ENCODE data around the gene FAT1.

GRCh38 chr4:186651181-186651603, 72.5 kb downstream of the FAT1 start:
- TF ChIP-seq POLR2A (IDR thresholded peaks at IDR 0.05; ENCODE audit: low read depth, low read length) (no peak), TAF1 (IDR thresholded peaks at IDR 0.05; ENCODE audit: borderline replicate concordance, low read depth, low read length) (no peak), POLR2AphosphoS5 (IDR thresholded peaks at IDR 0.05; ENCODE audit: low read depth, low read length) (no peak)
